HG03103 (cell line): Measurements from ENCODE around the gene GPC3.
"Not testable (repeated sequence)": the region's sequence is repeated elsewhere in the genome, so short reads cannot be mapped to it uniquely, and the experiment has no call there.

Source experiments
- ATAC-seq: cut with Tn5 transposase; IDR thresholded peaks from one replicate; pipeline ENCODE4 v1.9.1; 2021; ENCODE audit warnings: low read depth; ENCODE audit not compliant: unreplicated experiment

GPC3 gene

GRCh38 chrX:133985164-133985966 is at the start of gene GPC3:
Gene GPC3, minus strand, starts transcription at chrX:133985594.
- no peak for ATAC-seq

GRCh38 chrX:134032441-134032840 is 47.0 kb upstream of the GPC3 start:
- ATAC-seq: no peak

- ATAC-seq: no peak
Observed at GRCh38 chrX:134026565-134027311, 41.3 kb upstream of the GPC3 start.

GRCh38 chrX:134025986-134026545 is 40.7 kb upstream of the GPC3 start:
- no peak for ATAC-seq

GRCh38 chrX:134024686-134025377 is 39.4 kb upstream of the GPC3 start:
- ATAC-seq: no peak

GRCh38 chrX:134023851-134024281 is 38.5 kb upstream of the GPC3 start:
- ATAC-seq: no peak

GRCh38 chrX:134020910-134021309 is 35.5 kb upstream of the GPC3 start:
- no peak for ATAC-seq

GRCh38 chrX:134019567-134020206 is 34.3 kb upstream of the GPC3 start:
- no peak for ATAC-seq

GRCh38 chrX:134016309-134016708 is 30.9 kb upstream of the GPC3 start:
- ATAC-seq: not testable (repeated sequence)

GRCh38 chrX:134015510-134015909 is 30.1 kb upstream of the GPC3 start:
- not testable (repeated sequence) for ATAC-seq

- no peak for ATAC-seq
Observed at GRCh38 chrX:134013524-134013923, 28.1 kb upstream of the GPC3 start.

GRCh38 chrX:134013092-134013497 is 27.7 kb upstream of the GPC3 start:
- no peak for ATAC-seq

- ATAC-seq: no peak
Observed at GRCh38 chrX:134010690-134011089, 25.3 kb upstream of the GPC3 start.

- no peak for ATAC-seq
Observed at GRCh38 chrX:134007716-134008115, 22.3 kb upstream of the GPC3 start.

GRCh38 chrX:134006484-134007161 is 21.2 kb upstream of the GPC3 start:
- no peak for ATAC-seq

- no peak for ATAC-seq
Observed at GRCh38 chrX:134004084-134004483, 18.7 kb upstream of the GPC3 start.

GRCh38 chrX:134002921-134003615 is 17.7 kb upstream of the GPC3 start:
- ATAC-seq: no peak

GRCh38 chrX:134000260-134001245 is 15.2 kb upstream of the GPC3 start:
- ATAC-seq: no peak
